RWPE2 (cell line): ENCODE measurements around the gene ECD.

Experiments
- ATAC-seq: fragments of 200-7000 bp; cut with Tn5 transposase; 3 replicates; pipeline ENCODE4 v1.9.1; 2021; ENCODE audit warnings: low read depth
- DNase-seq: peaks from one replicate; pipeline ENCODE4 v3.0.0-alpha.2; 2020; ENCODE audit warnings: low spot score
- H3K27ac ChIP-seq: fragments of 450-650 bp; 2 replicates; pipeline ENCODE4 v1.5.1; 2017; ENCODE audit warnings: mild to moderate bottlenecking; ENCODE audit not compliant: poor library complexity, severe bottlenecking
- H3K27me3 ChIP-seq: fragments of 250-450 bp; sonication (Bioruptor Pico); 2 replicates; pipeline ENCODE4 v1.5.1; 2021; ENCODE audit warnings: mild to moderate bottlenecking, moderate library complexity; ENCODE audit not compliant: insufficient read depth, poor library complexity, severe bottlenecking
- H3K36me3 ChIP-seq: fragments of 250-450 bp; sonication (Bioruptor Pico); 2 replicates; pipeline ENCODE4 v1.5.1; 2020; ENCODE audit warnings: low read depth, mild to moderate bottlenecking, moderate library complexity
- H3K4me1 ChIP-seq: fragments of 250-450 bp; sonication (Bioruptor Pico); 2 replicates; pipeline ENCODE4 v1.5.1; 2021; ENCODE audit warnings: mild to moderate bottlenecking, moderate library complexity; ENCODE audit not compliant: insufficient read depth, poor library complexity, severe bottlenecking
- H3K4me3 ChIP-seq: fragments of 250-450 bp; sonication (Bioruptor Pico); 2 replicates; pipeline ENCODE4 v1.5.1; 2021; ENCODE audit warnings: mild to moderate bottlenecking, moderate library complexity; ENCODE audit not compliant: severe bottlenecking
- H3K9me3 ChIP-seq: fragments of 250-450 bp; sonication (Bioruptor Pico); 2 replicates; pipeline ENCODE4 v1.5.1; 2021; ENCODE audit warnings: mild to moderate bottlenecking, moderate library complexity; ENCODE audit not compliant: severe bottlenecking
- CTCF ChIP-seq: fragments of 450-650 bp; IDR thresholded peaks from one replicate; pipeline ENCODE4 v1.5.1; 2017; ENCODE audit warnings: mild to moderate bottlenecking, moderate library complexity; ENCODE audit not compliant: poor library complexity, severe bottlenecking

The ECD gene

GRCh38 chr10:73209705-73210104 is 41.9 kb upstream of the ECD start:
- DNase-seq (no peak), ATAC-seq (peak; percentile 71)
- Histone ChIP-seq H3K36me3 (peaks cover 4% of the 10 kb centered on the region; the same call in 1 of the 2 replicates), H3K9me3 (no peaks in the 10 kb centered on the region), H3K27ac (no peak overlapping the region), H3K4me1 (no peaks in the 10 kb centered on the region), H3K4me3 (no peak overlapping the region), H3K27me3 (no peaks in the 10 kb centered on the region)
- TF ChIP-seq CTCF = no peak

DNA sequence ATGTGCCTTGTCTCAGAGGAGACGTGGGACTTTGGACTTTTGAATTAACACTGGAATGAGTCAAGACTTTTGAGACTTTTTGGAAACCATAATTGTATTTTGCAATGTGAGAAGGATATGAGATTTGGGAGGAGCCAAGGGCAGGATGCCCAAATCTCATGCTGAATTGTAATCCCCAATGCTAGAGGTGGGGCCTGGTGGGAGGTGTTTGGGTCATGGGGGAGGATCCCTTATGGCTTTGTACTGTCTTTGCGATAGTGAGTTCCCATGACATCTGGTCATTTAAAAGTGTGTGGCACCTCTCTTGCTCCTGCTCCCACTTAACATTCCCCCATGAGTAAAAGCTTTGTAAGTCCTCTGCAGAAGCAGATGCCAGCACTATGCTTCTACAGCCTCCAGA is 40.1 kb upstream of the ECD start:
- Histone ChIP-seq H3K27me3 (no peaks in the 10 kb centered on the region), H3K9me3 (no peaks in the 10 kb centered on the region), H3K4me3 (no peak overlapping the region), H3K4me1 (no peaks in the 10 kb centered on the region), H3K27ac (no peak overlapping the region), H3K36me3 (peaks cover 4% of the 10 kb centered on the region; the same call in 1 of the 2 replicates)
- DNase-seq (no peak), ATAC-seq (no peak)
- TF ChIP-seq CTCF = no peak

- no peaks in the 10 kb centered on the region for H3K9me3 ChIP-seq
- no peak for DNase-seq
- H3K27me3 ChIP-seq = no peaks in the 10 kb centered on the region
- H3K4me3 ChIP-seq = no peak overlapping the region
- H3K4me1 ChIP-seq = no peaks in the 10 kb centered on the region
- H3K27ac ChIP-seq = no peak overlapping the region
- no peak for ATAC-seq
- TF ChIP-seq CTCF = no peak
- H3K36me3 ChIP-seq = peaks cover 4% of the 10 kb centered on the region; the same call in 1 of the 2 replicates
These were observed 38.6 kb upstream of the ECD start for GRCh38 chr10:73206385-73206784.

DNA sequence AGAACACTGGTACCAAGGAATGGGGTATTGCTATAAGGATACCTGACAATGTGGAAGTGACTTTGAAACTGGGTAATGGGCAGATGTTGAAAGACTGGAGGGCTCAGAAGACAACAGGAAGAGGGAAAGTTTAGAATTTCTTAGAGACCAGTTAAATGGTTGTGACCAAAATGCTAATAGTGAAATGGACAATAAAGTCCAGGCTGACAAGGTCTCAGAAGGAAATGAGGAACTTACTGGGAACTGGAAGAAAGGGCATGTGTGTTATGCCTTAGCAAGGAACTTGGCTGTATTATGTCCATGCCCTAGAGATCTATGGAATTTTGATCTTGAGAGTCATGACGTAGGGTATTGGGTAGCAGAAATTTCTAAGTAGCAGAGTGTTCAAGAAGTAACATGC is 38.1 kb upstream of the ECD start:
- no peak overlapping the region for H3K27ac ChIP-seq
- TF ChIP-seq CTCF = no peak
- H3K4me3 ChIP-seq = no peak overlapping the region
- H3K36me3 ChIP-seq = peaks cover 4% of the 10 kb centered on the region; the same call in 1 of the 2 replicates
- ATAC-seq = no peak
- H3K4me1 ChIP-seq = no peaks in the 10 kb centered on the region
- H3K9me3 ChIP-seq = no peaks in the 10 kb centered on the region
- no peak for DNase-seq
- no peaks in the 10 kb centered on the region for H3K27me3 ChIP-seq

- DNase-seq (no peak), ATAC-seq (no peak)
- no peak for TF ChIP-seq CTCF
- no peak overlapping the region for H3K27ac ChIP-seq
- no peaks in the 10 kb centered on the region for H3K9me3 ChIP-seq
- H3K4me1 ChIP-seq = no peaks in the 10 kb centered on the region
- no peak overlapping the region for H3K4me3 ChIP-seq
- no peaks in the 10 kb centered on the region for H3K27me3 ChIP-seq
- H3K36me3 ChIP-seq = no peaks in the 10 kb centered on the region
These were observed 37.3 kb upstream of the ECD start for GRCh38 chr10:73205081-73205480.
